HG02943 (cell line): ENCODE measurements around the gene NDUFA13.
"Not testable (repeated sequence)": the region's sequence is repeated elsewhere in the genome, so short reads cannot be mapped to it uniquely, and the experiment has no call there.

Source experiments
- ATAC-seq: cut with Tn5 transposase; IDR thresholded peaks from one replicate; pipeline ENCODE4 v1.9.1; 2021; ENCODE audit warnings: mild to moderate bottlenecking, low read depth, moderate library complexity; ENCODE audit not compliant: unreplicated experiment

The NDUFA13 gene

GRCh38 chr19:19515642-19516519 is at the start of gene NDUFA13:
Gene NDUFA13, plus strand, starts transcription at chr19:19516225. Its CDS starts 14 bp downstream, at chr19:19516239.
- peak; percentile 93 for ATAC-seq

- no peak for ATAC-seq
Measured at GRCh38 chr19:19468424-19469050, 47.5 kb upstream of the NDUFA13 start.

- ATAC-seq: no peak
Measured at GRCh38 chr19:19470579-19470978, 45.4 kb upstream of the NDUFA13 start.

GRCh38 chr19:19471682-19472081 is 44.3 kb upstream of the NDUFA13 start:
- no peak for ATAC-seq

GRCh38 chr19:19472106-19472505 is 43.9 kb upstream of the NDUFA13 start:
- ATAC-seq: not testable (repeated sequence)

- no peak for ATAC-seq
Measured at GRCh38 chr19:19475015-19475765, 40.8 kb upstream of the NDUFA13 start.

- ATAC-seq: no peak
Measured at GRCh38 chr19:19475849-19476828, 39.9 kb upstream of the NDUFA13 start.

- ATAC-seq: no peak
Measured at GRCh38 chr19:19477705-19478383, 38.2 kb upstream of the NDUFA13 start.

GRCh38 chr19:19480688-19481087 is 35.3 kb upstream of the NDUFA13 start:
- no peak for ATAC-seq

- ATAC-seq: no peak
Measured at GRCh38 chr19:19482809-19483596, 33.0 kb upstream of the NDUFA13 start.

GRCh38 chr19:19485161-19485997 is 30.6 kb upstream of the NDUFA13 start:
- no peak for ATAC-seq

GRCh38 chr19:19485998-19486290 is 30.1 kb upstream of the NDUFA13 start:
- no peak for ATAC-seq

GRCh38 chr19:19486343-19487076 is 29.5 kb upstream of the NDUFA13 start:
- no peak for ATAC-seq

- ATAC-seq: no peak
Measured at GRCh38 chr19:19487077-19487949, 28.7 kb upstream of the NDUFA13 start.

GRCh38 chr19:19487950-19488874 is 27.8 kb upstream of the NDUFA13 start:
- no peak for ATAC-seq
